GM18517 (cell line): ENCODE data around the gene USP26.
"Not testable (repeated sequence)": the region's sequence is repeated elsewhere in the genome, so short reads cannot be mapped to it uniquely, and the experiment has no call there.

Experiments
- ATAC-seq: cut with Tn5 transposase; IDR thresholded peaks from one replicate; pipeline ENCODE4 v1.9.1; 2021; ENCODE audit warnings: mild to moderate bottlenecking, moderate library complexity; ENCODE audit not compliant: unreplicated experiment

USP26 gene

GRCh38 chrX:133097031-133097430, at the start of gene USP26:
Gene USP26 (minus strand): TSS chrX:133097109. CDS start chrX:133028220, 68,889 bp downstream.
- ATAC-seq, result no peak

DNA sequence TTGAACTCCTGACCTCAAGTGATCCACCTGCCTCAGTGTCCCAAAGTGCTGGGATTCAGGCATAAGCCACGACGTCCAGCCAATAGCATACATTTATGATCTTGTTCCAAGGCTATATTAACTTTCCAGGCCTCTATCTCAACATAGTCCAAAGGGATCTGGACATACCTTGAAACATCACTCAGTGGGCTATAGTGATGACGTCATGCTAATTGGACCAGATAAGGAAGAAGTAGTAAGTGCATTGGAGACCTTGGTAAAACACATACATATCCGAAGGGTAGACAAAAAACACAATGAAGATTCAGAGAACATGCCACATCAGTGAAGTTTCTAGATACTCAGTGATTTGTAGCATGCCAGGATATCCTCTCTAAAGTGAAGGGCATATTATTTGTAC, 37.4 kb upstream of the USP26 start:
- ATAC-seq, result no peak

DNA sequence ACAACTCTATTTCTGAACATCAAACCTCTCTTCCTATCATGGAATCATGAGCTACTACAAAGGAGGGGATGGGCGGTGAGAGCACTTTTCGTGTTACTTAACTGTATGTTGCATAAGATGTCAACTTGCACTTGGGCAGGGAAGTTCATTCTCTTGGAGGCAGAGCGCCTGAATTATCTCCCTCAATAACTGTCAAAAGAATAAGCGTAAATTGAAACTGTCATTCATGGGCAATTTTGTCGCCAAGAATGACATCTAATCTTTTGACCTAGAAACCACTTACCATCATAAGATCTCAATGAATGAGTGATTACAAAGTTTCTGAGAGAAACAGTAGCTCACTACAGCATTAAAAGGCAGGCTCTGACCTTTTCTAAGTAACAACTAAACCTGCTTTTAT, 23.5 kb upstream of the USP26 start:
- no peak for ATAC-seq

DNA sequence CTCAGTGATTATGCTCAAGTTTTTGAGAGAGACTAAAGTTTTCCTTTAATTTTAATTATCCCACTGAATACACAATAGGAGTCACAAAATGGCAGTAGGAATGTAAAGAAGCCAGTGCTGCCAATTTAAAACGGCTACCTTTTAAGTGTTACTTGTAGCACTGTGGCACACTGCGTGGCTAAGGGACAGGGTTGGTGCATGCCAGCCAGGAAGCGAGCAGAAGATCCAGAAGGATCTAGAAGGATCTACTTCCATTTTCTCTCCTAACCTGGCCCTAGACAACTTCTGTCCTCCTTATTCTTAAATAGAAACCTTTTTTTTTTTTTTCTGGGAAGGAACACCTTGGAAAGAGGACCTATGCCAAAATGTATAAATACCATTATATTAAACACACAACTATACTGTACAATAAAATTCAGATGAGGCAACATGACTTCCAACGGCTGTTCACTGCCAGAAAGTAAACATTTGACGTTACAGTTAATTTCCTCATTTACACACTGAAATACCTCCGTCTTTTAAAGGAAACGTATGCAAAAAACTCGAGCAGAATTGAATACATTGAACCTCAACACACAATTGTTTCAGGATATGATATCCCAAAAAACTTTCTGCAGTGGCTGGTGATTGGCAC, 2.7 kb downstream of the USP26 start:
- no peak for ATAC-seq

GRCh38 chrX:133090236-133090809, 6.6 kb downstream of the USP26 start:
- no peak for ATAC-seq

GRCh38 chrX:133089411-133089810, 7.5 kb downstream of the USP26 start:
- ATAC-seq, result no peak

DNA sequence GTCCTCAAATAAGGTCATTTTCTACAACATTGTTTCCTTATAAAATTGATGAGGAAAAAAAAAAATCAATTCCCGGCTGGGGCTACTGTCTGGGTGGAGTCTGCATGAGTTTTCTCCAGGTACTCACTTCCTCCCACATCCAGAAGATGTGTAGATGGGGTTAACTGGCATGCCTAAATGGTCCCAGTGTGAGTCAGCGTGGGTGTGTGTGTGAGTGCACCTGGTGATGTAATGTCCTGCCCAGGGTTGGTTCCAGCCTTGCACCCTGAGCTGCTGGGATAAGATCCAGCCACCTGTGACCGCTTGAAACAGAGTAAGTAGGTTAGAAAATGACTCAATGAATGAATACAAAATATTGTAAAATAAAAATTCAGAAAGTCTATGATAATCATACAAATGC, 11.1 kb downstream of the USP26 start:
- ATAC-seq, result no peak

GRCh38 chrX:133085056-133085455, 11.9 kb downstream of the USP26 start:
- ATAC-seq, result not testable (repeated sequence)

DNA sequence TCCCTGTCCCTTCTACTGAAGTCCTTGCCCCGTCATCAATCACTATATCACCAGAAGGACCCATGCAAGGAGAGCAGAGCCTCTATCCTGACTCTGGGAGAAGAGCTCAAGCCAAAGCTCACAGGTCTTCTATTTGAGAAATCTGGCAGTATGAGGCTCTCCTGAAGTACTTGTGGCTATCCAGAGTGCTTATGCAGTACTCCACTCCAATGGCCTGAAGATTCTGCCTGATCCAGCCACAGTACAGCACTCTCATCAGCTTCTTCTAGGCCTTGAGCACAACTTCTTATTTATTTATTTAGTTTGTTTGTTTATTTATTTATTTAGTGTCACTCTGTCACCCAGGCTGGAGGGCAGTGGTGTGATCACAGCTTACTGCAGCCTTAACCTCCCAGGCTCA, 13.0 kb downstream of the USP26 start:
- no peak for ATAC-seq

DNA sequence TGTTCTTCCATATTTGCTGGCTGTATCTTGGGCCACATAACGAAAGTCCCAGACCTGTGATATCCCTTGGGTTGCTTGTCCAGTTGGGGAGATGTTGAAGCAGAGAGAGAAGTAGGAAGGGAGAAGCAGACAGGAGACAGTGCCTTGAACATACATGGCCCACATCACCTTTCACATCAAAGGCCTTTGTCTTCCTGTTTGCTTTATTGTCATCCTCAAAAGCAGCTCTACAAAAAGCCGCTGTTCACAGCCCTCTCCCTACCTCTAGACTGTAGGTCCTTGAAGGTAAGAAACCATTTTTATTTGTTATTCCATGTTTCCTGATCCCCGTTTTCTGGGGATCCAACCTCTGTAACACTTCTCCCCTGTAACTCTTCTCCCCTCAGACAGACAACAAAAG, 14.9 kb downstream of the USP26 start:
- no peak for ATAC-seq

DNA sequence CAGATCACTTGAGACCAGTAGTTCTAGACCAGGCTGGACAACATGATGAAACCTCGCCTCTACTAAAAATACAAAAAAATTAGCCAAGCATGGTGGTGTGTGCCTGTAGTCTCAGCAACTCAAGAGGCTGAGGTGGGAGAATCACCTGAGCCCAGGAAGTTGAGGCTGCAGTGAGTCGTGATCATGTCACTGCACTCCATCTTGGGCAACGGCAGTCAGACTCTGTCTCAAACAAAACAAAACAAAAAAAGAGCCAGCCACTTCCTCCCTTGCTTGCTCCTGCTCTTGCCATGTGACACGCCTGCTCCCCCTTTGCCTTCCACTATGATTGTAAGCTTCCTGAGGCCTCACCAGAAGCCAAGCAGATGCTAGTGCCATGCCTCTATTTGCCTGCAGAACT, 19.1 kb downstream of the USP26 start:
- not testable (repeated sequence) for ATAC-seq

- ATAC-seq, result no peak
These were observed 24.3 kb downstream of the USP26 start for GRCh38 chrX:133072566-133072965.

DNA sequence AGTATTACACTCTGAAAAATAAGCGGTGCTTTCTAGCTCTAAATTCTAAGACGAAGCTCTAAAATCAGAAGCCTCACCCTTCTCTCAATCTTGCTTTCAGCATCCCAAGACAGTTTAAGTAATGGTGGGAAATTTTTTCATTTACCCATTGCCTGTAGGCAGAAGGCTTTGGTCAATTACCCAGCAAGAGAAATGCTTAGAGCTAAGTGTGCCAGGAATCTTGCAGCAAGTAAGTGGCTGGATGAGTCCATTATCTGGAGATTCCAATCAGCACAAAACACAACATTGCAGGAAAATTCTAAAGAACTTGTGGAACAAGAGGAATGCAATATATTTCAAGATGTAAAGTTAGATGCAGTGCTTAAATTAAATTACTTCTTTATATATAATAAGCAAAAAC, 28.4 kb downstream of the USP26 start:
- ATAC-seq, result no peak

DNA sequence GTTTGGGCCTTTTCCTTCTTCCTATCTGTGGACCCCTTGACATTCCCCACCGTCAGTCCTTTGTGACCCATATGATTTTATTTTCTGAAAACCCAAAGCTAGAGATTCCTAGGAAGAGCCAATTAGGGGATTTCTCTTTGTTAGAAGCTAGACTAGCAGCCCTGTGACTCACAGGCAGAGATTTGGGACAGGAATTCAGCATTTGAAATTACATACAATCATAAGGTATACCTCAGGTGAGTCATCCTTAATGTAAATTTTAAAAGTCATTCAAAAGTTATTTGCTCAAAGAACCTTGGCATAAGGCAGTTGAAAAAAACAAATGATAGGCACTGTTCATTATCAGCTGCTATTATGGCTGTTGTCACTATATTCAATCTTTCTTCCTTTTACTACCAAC, 40.6 kb downstream of the USP26 start:
- no peak for ATAC-seq

- ATAC-seq, result no peak
These were observed 42.0 kb downstream of the USP26 start for GRCh38 chrX:133054761-133055405.

DNA sequence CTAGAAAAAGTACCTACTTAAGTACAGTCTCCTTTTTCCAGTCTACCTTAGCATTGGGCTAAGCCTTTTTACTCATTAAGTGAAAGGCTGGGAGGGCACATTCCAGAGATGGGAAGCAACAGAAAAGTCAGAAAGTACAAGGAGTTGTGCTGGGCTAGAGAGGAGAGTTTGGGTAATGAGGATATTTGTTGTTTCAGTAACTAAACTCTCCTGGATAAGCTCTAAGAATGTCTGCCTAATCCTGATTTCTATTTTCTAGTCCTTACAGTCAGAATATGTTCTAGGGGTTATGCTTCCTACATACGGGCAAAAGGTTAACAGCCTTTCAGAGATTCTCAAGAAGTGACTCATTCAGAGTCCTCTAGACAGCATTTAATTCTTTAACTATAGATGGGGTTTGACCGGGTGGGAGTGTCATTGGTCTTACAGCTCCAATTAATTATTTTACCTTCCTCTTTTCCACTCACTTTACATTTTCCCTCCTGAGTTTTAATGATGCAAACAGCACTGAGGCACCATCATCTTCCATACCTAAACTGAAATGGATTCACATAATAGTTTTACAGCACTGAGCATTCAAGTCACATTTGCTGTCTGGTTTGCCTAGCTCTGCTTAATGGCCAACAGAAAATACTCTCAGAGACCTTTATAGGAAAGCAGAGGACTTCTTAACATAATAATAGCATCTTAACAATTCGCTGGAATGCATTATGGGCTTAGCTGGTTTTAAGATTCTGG, 42.9 kb downstream of the USP26 start:
- ATAC-seq, result no peak

DNA sequence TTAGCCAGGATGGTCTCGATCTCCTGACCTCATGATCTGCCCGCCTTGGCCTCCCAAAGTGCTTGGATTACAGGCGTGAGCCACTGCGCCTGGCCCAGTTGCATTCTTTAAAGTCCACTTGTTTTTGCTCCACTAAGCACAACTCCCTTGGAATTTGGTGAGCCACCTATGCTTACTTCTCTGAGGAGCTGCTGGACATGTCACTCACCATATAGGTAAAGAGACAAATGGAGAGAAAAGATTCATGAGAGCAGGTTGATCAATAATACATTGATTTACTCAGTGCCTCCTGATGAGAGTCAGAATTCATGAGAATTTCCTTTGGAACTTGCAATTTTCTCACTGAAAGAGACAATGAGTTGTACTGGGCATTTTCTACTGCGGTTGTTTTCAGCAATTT, 48.2 kb downstream of the USP26 start:
- no peak for ATAC-seq

GRCh38 chrX:133046601-133047000, 50.3 kb downstream of the USP26 start:
- ATAC-seq, result no peak

DNA sequence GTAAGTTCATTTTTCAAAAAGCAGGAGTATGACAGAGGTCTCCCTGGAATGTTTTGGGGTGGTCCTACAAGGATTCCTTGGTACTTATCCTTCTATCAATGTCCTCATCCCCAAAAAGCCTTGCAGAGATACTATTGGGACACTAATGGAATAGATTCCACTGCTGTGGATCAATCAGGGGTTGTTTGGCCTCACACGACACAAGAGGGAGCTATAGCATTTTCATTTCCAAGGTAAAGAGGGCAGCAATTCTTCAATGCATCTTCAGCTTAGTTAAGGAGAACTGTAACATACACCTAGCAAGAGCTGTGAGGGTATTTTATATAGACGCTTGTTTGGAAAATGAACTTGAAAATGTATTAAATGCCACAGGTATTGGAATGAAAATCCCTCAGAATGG, 50.9 kb downstream of the USP26 start:
- ATAC-seq, result no peak

DNA sequence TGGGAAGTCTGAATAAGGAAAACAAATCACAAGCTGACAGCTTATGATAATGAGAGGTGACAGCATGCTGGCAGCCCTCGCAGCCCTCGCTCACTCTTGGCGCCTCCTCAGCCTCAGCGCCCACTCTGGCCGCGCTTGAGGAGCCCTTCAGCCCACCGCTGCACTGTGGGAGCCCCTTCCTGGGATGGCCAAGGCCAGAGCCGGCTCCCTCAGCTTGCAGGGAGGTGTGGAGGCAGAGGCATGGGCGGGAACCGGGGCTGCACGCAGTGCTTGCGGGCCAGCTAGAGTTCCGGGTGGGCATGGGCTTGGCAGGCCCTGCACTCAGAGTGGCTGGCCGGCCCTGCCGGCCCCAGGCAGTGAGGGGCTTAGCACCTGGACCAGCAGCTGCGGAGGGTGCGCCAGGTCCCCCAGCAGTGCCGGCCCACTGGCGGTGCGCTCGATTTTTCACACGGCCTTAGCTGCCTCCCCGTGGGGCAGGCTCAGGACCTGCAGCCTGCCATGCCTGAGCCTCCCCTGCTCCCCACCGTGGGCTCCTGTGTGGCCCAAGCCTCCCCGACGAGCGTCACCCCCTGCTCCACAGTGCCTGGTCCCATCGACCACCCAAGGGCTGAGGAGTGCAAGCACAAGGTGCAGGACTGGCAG, 52.6 kb downstream of the USP26 start:
- ATAC-seq, result not testable (repeated sequence)

GRCh38 chrX:133042260-133042659, 54.6 kb downstream of the USP26 start:
- no peak for ATAC-seq
